ENCODE data around the gene PAPSS1. TPM values are rescaled to one million over a fixed set of nuclear protein-coding genes. Genes with fewer than 3 reads are reported as not detected.

Gene PAPSS1
- polyA plus RNA-seq, 1 of the 3 experiments (the other 2 are of a cell fraction): 70.1 TPM

DNA sequence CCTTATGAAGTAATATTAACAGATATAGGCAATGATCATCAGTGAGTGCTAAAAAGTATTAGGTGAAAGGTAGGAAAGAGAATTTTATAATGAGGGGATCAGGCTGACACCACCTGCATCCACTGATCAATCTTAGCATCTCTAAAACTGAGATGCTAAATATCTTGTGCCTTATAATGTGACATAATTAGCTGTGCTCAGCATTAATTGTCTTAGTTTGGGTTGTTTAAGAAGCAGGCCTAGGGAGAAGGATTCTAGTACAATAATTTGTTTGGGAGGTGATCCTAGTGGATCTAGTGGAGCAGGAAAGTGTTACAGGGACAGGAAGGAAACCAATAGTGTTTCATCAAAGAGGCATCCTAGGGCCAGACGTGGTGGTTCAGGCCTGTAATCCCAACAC lies 22.2 kb upstream of the PAPSS1 start:
- no peaks in the 10 kb centered on the region for H3K9me2 ChIP-seq
- WGBS (ENCODE audit: low lambda C conversion rate): 43% methylated on average over 1 of the region's 1 CpG
- H3K27me3 ChIP-seq (ENCODE audit: insufficient read depth): peaks cover 7% of the 10 kb centered on the region; the same call in 1 of the 2 replicates
- H3K36me3 ChIP-seq (replicated peaks in 1 of 2; ENCODE audit: control insufficient read depth in 1 of 2, insufficient read depth in 2 of 2, low read length in 1 of 2): no peaks in the 10 kb centered on the region
- H3K27ac ChIP-seq (ENCODE audit: low read depth in 2 of 2, low read length in 1 of 2): no peak overlapping the region; a peak in 1 of 4 replicates
- no peak overlapping the region for H3K9ac ChIP-seq
- CTCF ChIA-PET: no interaction called here
- H4K20me1 ChIP-seq (ENCODE audit: insufficient read depth): no peaks in the 10 kb centered on the region
- no peak overlapping the region for H3K4me2 ChIP-seq
- H2AFZ ChIP-seq (ENCODE audit: low read depth): no peak overlapping the region
- H3K9me3 ChIP-seq: no peaks in the 10 kb centered on the region
- TF ChIP-seq, protein P1, sequence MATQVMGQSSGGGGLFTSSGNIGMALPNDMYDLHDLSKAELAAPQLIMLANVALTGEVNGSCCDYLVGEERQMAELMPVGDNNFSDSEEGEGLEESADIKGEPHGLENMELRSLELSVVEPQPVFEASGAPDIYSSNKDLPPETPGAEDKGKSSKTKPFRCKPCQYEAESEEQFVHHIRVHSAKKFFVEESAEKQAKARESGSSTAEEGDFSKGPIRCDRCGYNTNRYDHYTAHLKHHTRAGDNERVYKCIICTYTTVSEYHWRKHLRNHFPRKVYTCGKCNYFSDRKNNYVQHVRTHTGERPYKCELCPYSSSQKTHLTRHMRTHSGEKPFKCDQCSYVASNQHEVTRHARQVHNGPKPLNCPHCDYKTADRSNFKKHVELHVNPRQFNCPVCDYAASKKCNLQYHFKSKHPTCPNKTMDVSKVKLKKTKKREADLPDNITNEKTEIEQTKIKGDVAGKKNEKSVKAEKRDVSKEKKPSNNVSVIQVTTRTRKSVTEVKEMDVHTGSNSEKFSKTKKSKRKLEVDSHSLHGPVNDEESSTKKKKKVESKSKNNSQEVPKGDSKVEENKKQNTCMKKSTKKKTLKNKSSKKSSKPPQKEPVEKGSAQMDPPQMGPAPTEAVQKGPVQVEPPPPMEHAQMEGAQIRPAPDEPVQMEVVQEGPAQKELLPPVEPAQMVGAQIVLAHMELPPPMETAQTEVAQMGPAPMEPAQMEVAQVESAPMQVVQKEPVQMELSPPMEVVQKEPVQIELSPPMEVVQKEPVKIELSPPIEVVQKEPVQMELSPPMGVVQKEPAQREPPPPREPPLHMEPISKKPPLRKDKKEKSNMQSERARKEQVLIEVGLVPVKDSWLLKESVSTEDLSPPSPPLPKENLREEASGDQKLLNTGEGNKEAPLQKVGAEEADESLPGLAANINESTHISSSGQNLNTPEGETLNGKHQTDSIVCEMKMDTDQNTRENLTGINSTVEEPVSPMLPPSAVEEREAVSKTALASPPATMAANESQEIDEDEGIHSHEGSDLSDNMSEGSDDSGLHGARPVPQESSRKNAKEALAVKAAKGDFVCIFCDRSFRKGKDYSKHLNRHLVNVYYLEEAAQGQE (IDR thresholded peaks at IDR 0.05; ENCODE audit: low read depth, low read length): no peak
- no peak for TF ChIP-seq EZH2phosphoT487 (IDR thresholded peaks at IDR 0.05; ENCODE audit: borderline replicate concordance, low read depth)
- no peak for TF ChIP-seq SIN3A (IDR thresholded peaks at IDR 0.05; ENCODE audit: borderline replicate concordance, low read depth, low read length)
- no peak for TF ChIP-seq MXI1 (IDR thresholded peaks at IDR 0.05; ENCODE audit: low read depth, low read length)
- no peak for TF ChIP-seq NFIC (IDR thresholded peaks at IDR 0.05; ENCODE audit: borderline replicate concordance)
- TF ChIP-seq SMC3 (IDR thresholded peaks at IDR 0.05; ENCODE audit: low read depth, low read length): no peak
- no peak for TF ChIP-seq TEAD4 (IDR thresholded peaks at IDR 0.05; ENCODE audit: borderline replicate concordance, insufficient read depth)
- no peak for TF ChIP-seq RAD21 (IDR thresholded peaks at IDR 0.05; ENCODE audit: low read length)
- TF ChIP-seq YY1 (IDR thresholded peaks at IDR 0.05; ENCODE audit: low read depth): no peak
- TF ChIP-seq FOSL2 (IDR thresholded peaks at IDR 0.05; ENCODE audit: borderline replicate concordance, low read depth): no peak
- TF ChIP-seq, protein P2, sequence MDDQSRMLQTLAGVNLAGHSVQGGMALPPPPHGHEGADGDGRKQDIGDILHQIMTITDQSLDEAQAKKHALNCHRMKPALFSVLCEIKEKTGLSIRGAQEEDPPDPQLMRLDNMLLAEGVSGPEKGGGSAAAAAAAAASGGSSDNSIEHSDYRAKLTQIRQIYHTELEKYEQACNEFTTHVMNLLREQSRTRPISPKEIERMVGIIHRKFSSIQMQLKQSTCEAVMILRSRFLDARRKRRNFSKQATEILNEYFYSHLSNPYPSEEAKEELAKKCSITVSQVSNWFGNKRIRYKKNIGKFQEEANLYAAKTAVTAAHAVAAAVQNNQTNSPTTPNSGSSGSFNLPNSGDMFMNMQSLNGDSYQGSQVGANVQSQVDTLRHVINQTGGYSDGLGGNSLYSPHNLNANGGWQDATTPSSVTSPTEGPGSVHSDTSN (IDR thresholded peaks at IDR 0.05): no peak
- no peak for TF ChIP-seq JUND (IDR thresholded peaks at IDR 0.05)
- POLR2A ChIA-PET: no interaction called here
- H3K4me1 ChIP-seq (ENCODE audit: control insufficient read depth in 1 of 2, insufficient read depth in 2 of 2, low read depth in 1 of 2, low read length in 1 of 2): peaks cover 10 to 11% of the 10 kb centered on the region in 2 experiments; a peak in 3 of 4 replicates
- no peaks in the 10 kb centered on the region for H3F3A ChIP-seq (replicated peaks; ENCODE audit: insufficient read depth)
- H3K79me2 ChIP-seq (ENCODE audit: insufficient read depth): no peaks in the 10 kb centered on the region
- DNase-seq: no peak
- H3K4me3 ChIP-seq (ENCODE audit: low read depth in 2 of 2, low read length in 1 of 2): no peak overlapping the region

All from SK-N-SH (cell line).